ENCODE data around the gene ASIC3. TPM values are rescaled to one million over a fixed set of nuclear protein-coding genes. Genes with fewer than 3 reads are reported as not detected.

ASIC3 gene
- total RNA-seq, 1 experiment from 2014 or later: 1.5 TPM

GRCh38 chr7:151095123-151095797, 46.9 kb downstream of the ASIC3 start:
- H3K36me3 ChIP-seq: peaks cover 13% of the 10 kb centered on the region
- no peak overlapping the region for H3K4me3 ChIP-seq
- H3K4me1 ChIP-seq: peaks cover 7% of the 10 kb centered on the region
- DNase-seq: no peak
- no peaks in the 10 kb centered on the region for H3K9me3 ChIP-seq (replicated peaks)
- no peaks in the 10 kb centered on the region for H3K27me3 ChIP-seq
- no peak overlapping the region for H3K27ac ChIP-seq

GRCh38 chr7:151095828-151096475, 47.6 kb downstream of the ASIC3 start:
- no peak overlapping the region for H3K4me3 ChIP-seq
- peaks cover 13% of the 10 kb centered on the region for H3K36me3 ChIP-seq
- peaks cover 7% of the 10 kb centered on the region for H3K4me1 ChIP-seq
- H3K9me3 ChIP-seq (replicated peaks): no peaks in the 10 kb centered on the region
- no peak for DNase-seq
- H3K27me3 ChIP-seq: no peaks in the 10 kb centered on the region
- H3K27ac ChIP-seq: no peak overlapping the region

GRCh38 chr7:151099486-151100211, 51.3 kb downstream of the ASIC3 start:
- Histone ChIP-seq H3K27me3 (no peaks in the 10 kb centered on the region), H3K9me3 (replicated peaks) (no peaks in the 10 kb centered on the region), H3K27ac (peak overlapping the region; percentile 5; the same call in 1 of the 2 replicates), H3K36me3 (peaks cover 24% of the 10 kb centered on the region), H3K4me1 (peaks cover 7% of the 10 kb centered on the region), H3K4me3 (no peak overlapping the region)
- DNase-seq: peak in 1 of 2 experiments; percentile 37

GRCh38 chr7:151100921-151101320, 52.6 kb downstream of the ASIC3 start:
- H3K27me3 ChIP-seq: no peaks in the 10 kb centered on the region
- peaks cover 28% of the 10 kb centered on the region for H3K36me3 ChIP-seq
- no peak overlapping the region for H3K27ac ChIP-seq
- no peak for DNase-seq
- no peak overlapping the region for H3K4me3 ChIP-seq
- H3K4me1 ChIP-seq: peaks cover 7% of the 10 kb centered on the region
- H3K9me3 ChIP-seq (replicated peaks): no peaks in the 10 kb centered on the region

GRCh38 chr7:151101621-151102396, 53.5 kb downstream of the ASIC3 start:
- Histone ChIP-seq H3K36me3 (peaks cover 34% of the 10 kb centered on the region), H3K9me3 (replicated peaks) (no peaks in the 10 kb centered on the region), H3K27ac (no peak overlapping the region), H3K4me1 (peaks cover 7% of the 10 kb centered on the region), H3K4me3 (no peak overlapping the region), H3K27me3 (no peaks in the 10 kb centered on the region)
- no peak for DNase-seq

Other genes starting within 250 kb of the ASIC3 start
- not detected in 2 replicates for gene TMEM176B, start 248.2 kb upstream of the ASIC3 start, total RNA-seq (2014; rRNA removed; shearing (Covaris generic))
- not detected in 2 replicates for gene TMEM176A, start 247.8 kb upstream of the ASIC3 start, total RNA-seq (2014; rRNA removed; shearing (Covaris generic))
- gene AOC1, start 196.0 kb upstream of the ASIC3 start, total RNA-seq (2014; rRNA removed; shearing (Covaris generic)): not detected in 2 replicates
- 15.9 and 19.3 TPM in 2 replicates for gene KCNH2, start 70.2 kb upstream of the ASIC3 start, total RNA-seq (2014; rRNA removed; shearing (Covaris generic))
- 0.05 and 0.20 TPM in 2 replicates for gene NOS3, start 57.5 kb upstream of the ASIC3 start, total RNA-seq (2014; rRNA removed; shearing (Covaris generic))
- gene ATG9B, start 24.0 kb upstream of the ASIC3 start, total RNA-seq (2014; rRNA removed; shearing (Covaris generic)): 0.08 TPM in 1 of 2 replicates, not detected in the other
- gene ABCB8, start 20.1 kb upstream of the ASIC3 start, total RNA-seq (2014; rRNA removed; shearing (Covaris generic)): 20.8 and 22.3 TPM in 2 replicates
- gene CDK5, start 9.4 kb downstream of the ASIC3 start, total RNA-seq (2014; rRNA removed; shearing (Covaris generic)): 34.3 and 39.2 TPM in 2 replicates
- gene SLC4A2, start 11.1 kb downstream of the ASIC3 start, total RNA-seq (2014; rRNA removed; shearing (Covaris generic)): 129 and 132 TPM in 2 replicates
- gene FASTK, start 32.3 kb downstream of the ASIC3 start, total RNA-seq (2014; rRNA removed; shearing (Covaris generic)): 62.2 and 92.8 TPM in 2 replicates
- gene TMUB1, start 35.0 kb downstream of the ASIC3 start, total RNA-seq (2014; rRNA removed; shearing (Covaris generic)): 43.5 and 44.2 TPM in 2 replicates
- gene AGAP3, start 37.9 kb downstream of the ASIC3 start, total RNA-seq (2014; rRNA removed; shearing (Covaris generic)): 59.7 and 62.9 TPM in 2 replicates
- gene GBX1, start 119.2 kb downstream of the ASIC3 start, total RNA-seq (2014; rRNA removed; shearing (Covaris generic)): 0.48 and 0.95 TPM in 2 replicates
- not detected in 2 replicates for gene ASB10, start 138.7 kb downstream of the ASIC3 start, total RNA-seq (2014; rRNA removed; shearing (Covaris generic))
- not detected in 2 replicates for gene H2BK1, start 162.0 kb downstream of the ASIC3 start, total RNA-seq (2014; rRNA removed; shearing (Covaris generic))
- 77.6 and 77.7 TPM in 2 replicates for gene ABCF2, start 178.7 kb downstream of the ASIC3 start, total RNA-seq (2014; rRNA removed; shearing (Covaris generic))
- 27.7 and 28.2 TPM in 2 replicates for gene CHPF2, start 184.0 kb downstream of the ASIC3 start, total RNA-seq (2014; rRNA removed; shearing (Covaris generic))
- 91.8 and 106 TPM in 2 replicates for gene SMARCD3, start 200.2 kb downstream of the ASIC3 start, total RNA-seq (2014; rRNA removed; shearing (Covaris generic))